ENCODE results near the gene CKAP2. TPM values are rescaled to one million over a fixed set of nuclear protein-coding genes. Genes with fewer than 3 reads are reported as not detected.

CKAP2 gene
- total RNA-seq, 1 experiment from 2014 or later, result 80.2 TPM

DNA sequence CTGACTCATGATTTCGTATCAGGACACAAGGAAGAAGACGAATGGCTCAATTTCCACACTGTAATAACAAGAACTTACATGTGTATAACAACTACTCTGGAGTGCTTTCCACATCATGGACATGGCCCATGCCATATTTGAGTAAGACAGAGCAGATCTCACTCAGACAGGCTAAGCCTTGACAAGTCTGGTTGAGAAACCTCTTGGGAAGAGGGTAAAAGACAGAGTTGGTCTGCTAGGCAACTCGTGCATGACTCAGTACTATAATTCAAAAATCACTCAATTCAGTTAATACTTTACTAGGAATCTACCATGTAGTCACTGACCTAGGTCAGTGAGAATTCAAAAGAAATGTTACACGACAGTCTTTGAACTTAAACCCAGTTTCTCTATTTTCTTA, 43.6 kb upstream of the CKAP2 start (continued):
- TF ChIP-seq, protein P1, sequence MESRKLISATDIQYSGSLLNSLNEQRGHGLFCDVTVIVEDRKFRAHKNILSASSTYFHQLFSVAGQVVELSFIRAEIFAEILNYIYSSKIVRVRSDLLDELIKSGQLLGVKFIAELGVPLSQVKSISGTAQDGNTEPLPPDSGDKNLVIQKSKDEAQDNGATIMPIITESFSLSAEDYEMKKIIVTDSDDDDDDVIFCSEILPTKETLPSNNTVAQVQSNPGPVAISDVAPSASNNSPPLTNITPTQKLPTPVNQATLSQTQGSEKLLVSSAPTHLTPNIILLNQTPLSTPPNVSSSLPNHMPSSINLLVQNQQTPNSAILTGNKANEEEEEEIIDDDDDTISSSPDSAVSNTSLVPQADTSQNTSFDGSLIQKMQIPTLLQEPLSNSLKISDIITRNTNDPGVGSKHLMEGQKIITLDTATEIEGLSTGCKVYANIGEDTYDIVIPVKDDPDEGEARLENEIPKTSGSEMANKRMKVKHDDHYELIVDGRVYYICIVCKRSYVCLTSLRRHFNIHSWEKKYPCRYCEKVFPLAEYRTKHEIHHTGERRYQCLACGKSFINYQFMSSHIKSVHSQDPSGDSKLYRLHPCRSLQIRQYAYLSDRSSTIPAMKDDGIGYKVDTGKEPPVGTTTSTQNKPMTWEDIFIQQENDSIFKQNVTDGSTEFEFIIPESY (IDR thresholded peaks at IDR 0.05; ENCODE audit: extremely low read depth, insufficient replicate concordance, low read length), result no peak
- TF ChIP-seq, protein P2, sequence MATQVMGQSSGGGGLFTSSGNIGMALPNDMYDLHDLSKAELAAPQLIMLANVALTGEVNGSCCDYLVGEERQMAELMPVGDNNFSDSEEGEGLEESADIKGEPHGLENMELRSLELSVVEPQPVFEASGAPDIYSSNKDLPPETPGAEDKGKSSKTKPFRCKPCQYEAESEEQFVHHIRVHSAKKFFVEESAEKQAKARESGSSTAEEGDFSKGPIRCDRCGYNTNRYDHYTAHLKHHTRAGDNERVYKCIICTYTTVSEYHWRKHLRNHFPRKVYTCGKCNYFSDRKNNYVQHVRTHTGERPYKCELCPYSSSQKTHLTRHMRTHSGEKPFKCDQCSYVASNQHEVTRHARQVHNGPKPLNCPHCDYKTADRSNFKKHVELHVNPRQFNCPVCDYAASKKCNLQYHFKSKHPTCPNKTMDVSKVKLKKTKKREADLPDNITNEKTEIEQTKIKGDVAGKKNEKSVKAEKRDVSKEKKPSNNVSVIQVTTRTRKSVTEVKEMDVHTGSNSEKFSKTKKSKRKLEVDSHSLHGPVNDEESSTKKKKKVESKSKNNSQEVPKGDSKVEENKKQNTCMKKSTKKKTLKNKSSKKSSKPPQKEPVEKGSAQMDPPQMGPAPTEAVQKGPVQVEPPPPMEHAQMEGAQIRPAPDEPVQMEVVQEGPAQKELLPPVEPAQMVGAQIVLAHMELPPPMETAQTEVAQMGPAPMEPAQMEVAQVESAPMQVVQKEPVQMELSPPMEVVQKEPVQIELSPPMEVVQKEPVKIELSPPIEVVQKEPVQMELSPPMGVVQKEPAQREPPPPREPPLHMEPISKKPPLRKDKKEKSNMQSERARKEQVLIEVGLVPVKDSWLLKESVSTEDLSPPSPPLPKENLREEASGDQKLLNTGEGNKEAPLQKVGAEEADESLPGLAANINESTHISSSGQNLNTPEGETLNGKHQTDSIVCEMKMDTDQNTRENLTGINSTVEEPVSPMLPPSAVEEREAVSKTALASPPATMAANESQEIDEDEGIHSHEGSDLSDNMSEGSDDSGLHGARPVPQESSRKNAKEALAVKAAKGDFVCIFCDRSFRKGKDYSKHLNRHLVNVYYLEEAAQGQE (IDR thresholded peaks at IDR 0.05; ENCODE audit: low read depth), result no peak
- TF ChIP-seq EGR1 (IDR thresholded peaks at IDR 0.05; ENCODE audit: low read depth), result no peak
- TF ChIP-seq EZH2 (IDR thresholded peaks at IDR 0.05), result no peak
- TF ChIP-seq, protein P3, sequence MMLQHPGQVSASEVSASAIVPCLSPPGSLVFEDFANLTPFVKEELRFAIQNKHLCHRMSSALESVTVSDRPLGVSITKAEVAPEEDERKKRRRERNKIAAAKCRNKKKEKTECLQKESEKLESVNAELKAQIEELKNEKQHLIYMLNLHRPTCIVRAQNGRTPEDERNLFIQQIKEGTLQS (IDR thresholded peaks at IDR 0.05), result no peak
- no peak for TF ChIP-seq CEBPB (IDR thresholded peaks at IDR 0.05; ENCODE audit: low read depth)
- no peak for TF ChIP-seq ZFX (IDR thresholded peaks at IDR 0.05)
- no peak for TF ChIP-seq ZNF274 (IDR thresholded peaks at IDR 0.05; ENCODE audit: low read depth, low read length)

DNA sequence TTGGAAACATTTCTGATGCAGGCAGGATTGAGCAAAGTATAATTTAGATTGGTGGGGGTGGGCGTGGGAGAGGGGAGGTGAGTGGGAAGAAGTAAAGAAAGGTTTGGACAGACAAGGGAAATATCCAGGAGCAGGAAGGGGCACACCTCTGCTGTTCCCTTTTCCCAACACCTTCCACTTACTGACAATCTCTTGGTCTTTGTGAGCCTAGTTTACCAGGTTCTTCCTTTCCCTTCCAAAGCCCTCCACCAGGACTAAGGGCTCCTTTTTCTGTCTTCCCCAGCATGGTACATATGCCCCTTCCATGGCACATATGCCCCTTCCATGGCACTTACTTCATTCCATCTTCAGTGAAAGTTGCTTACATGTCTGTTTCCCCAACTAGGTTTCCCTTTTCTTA, 43.1 kb upstream of the CKAP2 start:
- Histone ChIP-seq H3K27ac (ENCODE audit: low read depth, low read length) (no peak overlapping the region), H3K4me3 (replicated peaks in 1 of 2; ENCODE audit: low read depth in 1 of 2, low read length in 2 of 2) (no peak overlapping the region), H3K79me2 (ENCODE audit: insufficient read depth, low read length) (no peaks in the 10 kb centered on the region), H3K9me2 (ENCODE audit: insufficient read depth) (no peaks in the 10 kb centered on the region), H4K20me1 (ENCODE audit: insufficient read depth) (no peaks in the 10 kb centered on the region), H3K36me3 (ENCODE audit: control insufficient read depth in 1 of 2, insufficient read depth in 2 of 2, low read length in 2 of 2) (peaks cover 10 to 22% of the 10 kb centered on the region in 2 experiments; a peak in 3 of 4 replicates), H2AFZ (ENCODE audit: low read depth, low read length, poor library complexity, severe bottlenecking) (no peak overlapping the region), H3K27me3 (ENCODE audit: insufficient read depth, low read length) (no peaks in the 10 kb centered on the region), H3K9ac (ENCODE audit: low read length) (no peak overlapping the region), H3K4me2 (ENCODE audit: low read length) (peak overlapping the region; percentile 16; the same call in 1 of the 2 replicates), H3K4me1 (ENCODE audit: control insufficient read depth in 1 of 2, insufficient read depth in 2 of 2, low read length in 2 of 2) (peaks cover 0 to 11% of the 10 kb centered on the region in 2 experiments; a peak in 2 of 4 replicates), H3K9me3 (ENCODE audit: control insufficient read depth in 1 of 2, insufficient read depth in 1 of 2, low read depth in 1 of 2, low read length in 2 of 2) (no peaks in the 10 kb centered on the region)
- no peak for ATAC-seq
- ChIA-PET CTCF (no interaction called here), RAD21 (ENCODE audit: low non-redundant PET in 1 of 2, low total read pairs in 2 of 2, uncharacterized antibody in 2 of 2, unreplicated experiment in 2 of 2) (no interaction called here), POLR2A (no interaction called here)
- intact Hi-C loops (cut with micrococcal nuclease), result no loop called here
- TF ChIP-seq, protein P4, sequence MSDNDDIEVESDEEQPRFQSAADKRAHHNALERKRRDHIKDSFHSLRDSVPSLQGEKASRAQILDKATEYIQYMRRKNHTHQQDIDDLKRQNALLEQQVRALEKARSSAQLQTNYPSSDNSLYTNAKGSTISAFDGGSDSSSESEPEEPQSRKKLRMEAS (IDR thresholded peaks at IDR 0.05), result no peak
- TF ChIP-seq EZH2phosphoT487 (IDR thresholded peaks at IDR 0.05; ENCODE audit: borderline replicate concordance), result no peak
- TF ChIP-seq JUND (IDR thresholded peaks at IDR 0.05), result no peak
- TF ChIP-seq, protein P2 (IDR thresholded peaks at IDR 0.05; ENCODE audit: low read depth), result no peak
- TF ChIP-seq SIN3A (IDR thresholded peaks at IDR 0.05; ENCODE audit: low read depth), result no peak
- TF ChIP-seq, protein P1 (IDR thresholded peaks at IDR 0.05; ENCODE audit: extremely low read depth, insufficient replicate concordance, low read length), result no peak
- no peak for TF ChIP-seq RAD21 (IDR thresholded peaks at IDR 0.05; ENCODE audit: low read depth)
- DNase-seq (ENCODE audit: low read depth, low spot score), result no peak
- no TSS peak for BruUV-seq (replicated peaks)
